Activated CD8-positive, alpha-beta T cell treated with anti-CD3 and anti-CD28 coated beads for 36 hours (primary cell): Measurements from ENCODE around the gene LTK. TPM values are rescaled to one million over a fixed set of nuclear protein-coding genes. Genes with fewer than 3 reads are reported as not detected.
A peak's percentile ranks its signal among the peaks of the same experiment; 100 is the strongest.

Experiments
- ATAC-seq: fragments of 200-7000 bp; cut with Tn5 transposase; one replicate; pipeline ENCODE4 v1.10.0; 2021; ENCODE audit warnings: mild to moderate bottlenecking, moderate library complexity
- CTCF ChIA-PET: fragments of 350-600 bp; sonication (Branson Sonifier 250); formaldehyde crosslinking; loops from one replicate; lab custom pipeline; 2021; ENCODE audit warnings: antibody characterized with exemption; lab: Charles Lee
- POLR2A ChIA-PET: fragments of 350-600 bp; sonication (Branson Sonifier 250); formaldehyde crosslinking; loops from one replicate; lab custom pipeline; 2021; ENCODE audit warnings: antibody characterized with exemption; lab: Charles Lee
- DNase-seq: peaks from one replicate; pipeline ENCODE4 v3.0.0-alpha.2; 2020
- H3K27ac Mint-ChIP-seq: one replicate; pipeline ENCODE4 v1.8.0; 2021; ENCODE audit warnings: mild to moderate bottlenecking, mixed read lengths
- H3K27me3 Mint-ChIP-seq: one replicate; pipeline ENCODE4 v1.8.0; 2021; ENCODE audit warnings: mixed read lengths
- H3K36me3 Mint-ChIP-seq: one replicate; pipeline ENCODE4 v1.8.0; 2021; ENCODE audit warnings: low read depth, mixed read lengths
- H3K4me1 Mint-ChIP-seq: one replicate; pipeline ENCODE4 v1.8.0; 2021; ENCODE audit warnings: low read depth, mixed read lengths
- H3K4me3 Mint-ChIP-seq: one replicate; pipeline ENCODE4 v1.8.0; 2021; ENCODE audit warnings: mild to moderate bottlenecking, moderate library complexity, mixed read lengths
- H3K9me3 Mint-ChIP-seq: one replicate; pipeline ENCODE4 v1.8.0; 2021; ENCODE audit warnings: mixed read lengths
- intact Hi-C: fragments of 100-400 bp; cut with micrococcal nuclease; formaldehyde crosslinking; loops from one replicate; pipeline ENCODE4 v1.10.0; 2022
- total RNA-seq, 2 experiments: library from RNA; stranded (reverse); gene quantifications; one replicate each; pipeline ENCODE4 v1.2.3, GENCODE V29; 2021
- TF ChIP-seq, protein P1 (sequence below): fragments of 200-600 bp; IDR thresholded peaks from one replicate; pipeline ENCODE4 v1.8.0; 2022; ENCODE audit warnings: antibody characterized with exemption, mild to moderate bottlenecking

LTK gene
- total RNA-seq, 2 experiments from 2014 or later, result 0.81 to 0.83 TPM

- no peak overlapping the region for H3K4me3 Mint-ChIP-seq
- intact Hi-C loops, result no loop called here
- no peaks in the 10 kb centered on the region for H3K27me3 Mint-ChIP-seq
- peaks cover 46% of the 10 kb centered on the region for H3K36me3 Mint-ChIP-seq
- ChIA-PET CTCF (interaction anchor here (0.5 to 6.8 kb wide), 4 partner anchors 15 to 538 kb away, joined by 3 to 49 read pairs (median 7); no protein-coding TSS in a partner anchor), POLR2A (interaction anchor here (1.2 to 2.2 kb wide), 2 partner anchors 10 to 52 kb away, joined by 3 to 5 read pairs; no protein-coding TSS in a partner anchor)
- H3K9me3 Mint-ChIP-seq, result no peaks in the 10 kb centered on the region
- TF ChIP-seq, protein P1, sequence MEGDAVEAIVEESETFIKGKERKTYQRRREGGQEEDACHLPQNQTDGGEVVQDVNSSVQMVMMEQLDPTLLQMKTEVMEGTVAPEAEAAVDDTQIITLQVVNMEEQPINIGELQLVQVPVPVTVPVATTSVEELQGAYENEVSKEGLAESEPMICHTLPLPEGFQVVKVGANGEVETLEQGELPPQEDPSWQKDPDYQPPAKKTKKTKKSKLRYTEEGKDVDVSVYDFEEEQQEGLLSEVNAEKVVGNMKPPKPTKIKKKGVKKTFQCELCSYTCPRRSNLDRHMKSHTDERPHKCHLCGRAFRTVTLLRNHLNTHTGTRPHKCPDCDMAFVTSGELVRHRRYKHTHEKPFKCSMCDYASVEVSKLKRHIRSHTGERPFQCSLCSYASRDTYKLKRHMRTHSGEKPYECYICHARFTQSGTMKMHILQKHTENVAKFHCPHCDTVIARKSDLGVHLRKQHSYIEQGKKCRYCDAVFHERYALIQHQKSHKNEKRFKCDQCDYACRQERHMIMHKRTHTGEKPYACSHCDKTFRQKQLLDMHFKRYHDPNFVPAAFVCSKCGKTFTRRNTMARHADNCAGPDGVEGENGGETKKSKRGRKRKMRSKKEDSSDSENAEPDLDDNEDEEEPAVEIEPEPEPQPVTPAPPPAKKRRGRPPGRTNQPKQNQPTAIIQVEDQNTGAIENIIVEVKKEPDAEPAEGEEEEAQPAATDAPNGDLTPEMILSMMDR, result no peak
- ATAC-seq, result no peak
- H3K4me1 Mint-ChIP-seq, result peaks cover 32% of the 10 kb centered on the region
- no peak for DNase-seq
- peak overlapping the region; percentile 27 for H3K27ac Mint-ChIP-seq
Measured at GRCh38 chr15:41480396-41481140, 33.1 kb downstream of the LTK start.

GRCh38 chr15:41476416-41477048 lies 37.1 kb downstream of the LTK start:
- Mint-ChIP-seq H3K9me3 (no peaks in the 10 kb centered on the region), H3K4me3 (no peak overlapping the region), H3K27me3 (no peaks in the 10 kb centered on the region), H3K4me1 (peaks cover 13% of the 10 kb centered on the region), H3K27ac (peak overlapping the region; percentile 84), H3K36me3 (peaks cover 45% of the 10 kb centered on the region)
- TF ChIP-seq, protein P1, result no peak
- POLR2A ChIA-PET, result no interaction called here
- CTCF ChIA-PET, result interaction anchor here (0.8 to 6.8 kb wide), 2 partner anchors 11 to 15 kb away, joined by 3 to 49 read pairs; no protein-coding TSS in a partner anchor
- intact Hi-C loops, result no loop called here
- DNase-seq, result no peak
- peak; percentile 54 for ATAC-seq

DNA sequence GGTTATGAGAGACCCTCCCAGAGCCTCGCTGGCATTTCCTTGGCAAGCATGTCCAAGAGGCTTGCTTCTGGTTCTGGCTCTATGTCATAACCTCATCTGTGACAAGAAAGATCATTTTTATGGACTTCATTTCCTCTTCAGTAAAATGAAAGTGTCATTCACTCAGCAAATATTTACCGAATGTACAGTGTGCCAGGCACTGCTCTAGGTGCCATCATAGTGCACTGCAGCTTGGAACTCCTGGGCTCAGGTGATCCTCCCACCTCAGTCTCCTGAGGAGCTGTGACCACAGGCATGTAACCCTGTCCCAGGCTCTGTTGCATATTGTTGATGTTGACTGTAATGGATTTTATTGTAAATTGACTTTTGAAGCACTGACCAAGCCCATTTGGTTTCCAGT lies 38.7 kb downstream of the LTK start:
- H3K27me3 Mint-ChIP-seq, result no peaks in the 10 kb centered on the region
- H3K4me3 Mint-ChIP-seq, result no peak overlapping the region
- H3K9me3 Mint-ChIP-seq, result no peaks in the 10 kb centered on the region
- ATAC-seq (no peak), DNase-seq (no peak)
- peaks cover 13% of the 10 kb centered on the region for H3K4me1 Mint-ChIP-seq
- TF ChIP-seq, protein P1, result no peak
- intact Hi-C loops, result no loop called here
- ChIA-PET CTCF (interaction anchor here (0.9 to 6.8 kb wide), 2 partner anchors 10 to 337 kb away, joined by 3 to 49 read pairs; no protein-coding TSS in a partner anchor), POLR2A (no interaction called here)
- peaks cover 39% of the 10 kb centered on the region for H3K36me3 Mint-ChIP-seq
- H3K27ac Mint-ChIP-seq, result no peak overlapping the region

GRCh38 chr15:41474436-41474835 lies 39.2 kb downstream of the LTK start:
- Mint-ChIP-seq H3K9me3 (no peaks in the 10 kb centered on the region), H3K36me3 (peaks cover 40% of the 10 kb centered on the region), H3K4me3 (no peak overlapping the region), H3K4me1 (peaks cover 13% of the 10 kb centered on the region), H3K27me3 (no peaks in the 10 kb centered on the region), H3K27ac (no peak overlapping the region)
- intact Hi-C loops, result no loop called here
- TF ChIP-seq, protein P1, result no peak
- ChIA-PET POLR2A (interaction anchor here (0.5 kb wide), 1 partner anchor 28 kb away, joined by 3 read pairs; no protein-coding TSS in a partner anchor), CTCF (interaction anchor here (6.8 kb wide), 1 partner anchor 9 kb away, joined by 49 read pairs; no protein-coding TSS in a partner anchor)
- ATAC-seq (no peak), DNase-seq (no peak)
